Measurements from ENCODE around the gene CNTNAP2. TPM values are rescaled to one million over a fixed set of nuclear protein-coding genes. Genes with fewer than 3 reads are reported as not detected.
"Not testable (repeated sequence)": the region's sequence is repeated elsewhere in the genome, so short reads cannot be mapped to it uniquely, and the experiment has no call there.

The CNTNAP2 gene
- total and polyA plus RNA-seq, 2 of the 8 experiments (the other 6 are each of a cell fraction or from before 2014, with no cell fraction given): 27.9 to 71.0 TPM

GRCh38 chr7:148331456-148331855, 2214.9 kb downstream of the CNTNAP2 start:
- Histone ChIP-seq H3K9ac (replicated peaks in 1 of 4; ENCODE audit: extremely low read depth in 1 of 4, low read depth in 3 of 4, low read length in 3 of 4) (peak overlapping the region in 1 of 4 experiments; percentile 71; a peak in 1 of 7 replicates), H3K9me3 (ENCODE audit: insufficient read depth in 2 of 2, low read depth in 1 of 2, low read length in 1 of 2) (peaks cover 2 to 18% of the 10 kb centered on the region in 2 experiments; a peak in 2 of 4 replicates), H3K4me1 (replicated peaks in 1 of 4; ENCODE audit: control insufficient read depth in 3 of 4, insufficient read depth in 4 of 4, low read length in 3 of 4) (peaks cover 0 to 13% (median 10%) of the 10 kb centered on the region in 4 experiments; a peak in 5 of 7 replicates), H2AK5ac (ENCODE audit: low read depth, low read length) (peak overlapping the region; percentile 100), H3K23me2 (ENCODE audit: low read depth, low read length) (peaks cover 20% of the 10 kb centered on the region; the same call in 1 of the 2 replicates)
- DNase-seq (ENCODE audit: low read depth in 1 of 2, low spot score in 2 of 2); H2BK20ac ChIP-seq (ENCODE audit: low read length); H3K4ac ChIP-seq (replicated peaks; ENCODE audit: insufficient read length, low read depth, low read length); H3K4me2 ChIP-seq (ENCODE audit: insufficient read depth in 1 of 2, low read depth in 2 of 2, low read length in 2 of 2); H2BK120ac ChIP-seq (replicated peaks; ENCODE audit: low read depth, low read length); H3K36me3 ChIP-seq (ENCODE audit: control insufficient read depth in 2 of 4, insufficient read depth in 4 of 4, low read length in 3 of 4); H3K4me3 ChIP-seq (ENCODE audit: extremely low read depth in 1 of 4, insufficient read depth in 2 of 4, low read depth in 3 of 4, low read length in 4 of 4); H4K5ac ChIP-seq (ENCODE audit: insufficient read length, low read depth, low read length); H4K8ac ChIP-seq (ENCODE audit: extremely low read depth, insufficient read depth, low read length); H4K91ac ChIP-seq (replicated peaks; ENCODE audit: insufficient read length, low read length); H3K79me1 ChIP-seq (ENCODE audit: low read depth, low read length); H3K14ac ChIP-seq (ENCODE audit: insufficient read length); H3K18ac ChIP-seq (ENCODE audit: extremely low read depth, low read length); H2BK15ac ChIP-seq (ENCODE audit: low read length); H3K79me2 ChIP-seq (ENCODE audit: control insufficient read depth in 1 of 2, insufficient read depth in 2 of 2, low read length in 2 of 2); H2AFZ ChIP-seq (ENCODE audit: low read length); H2BK5ac ChIP-seq (ENCODE audit: low read depth, low read length); H3K23ac ChIP-seq (ENCODE audit: insufficient read length); H4K20me1 ChIP-seq (replicated peaks in 1 of 2; ENCODE audit: control insufficient read depth in 1 of 2, insufficient read depth in 2 of 2, low read length in 2 of 2); H3K56ac ChIP-seq (replicated peaks; ENCODE audit: insufficient read length, low read depth, low read length); H3K27ac ChIP-seq (ENCODE audit: low read depth, low read length); H3K27me3 ChIP-seq (replicated peaks in 1 of 4; ENCODE audit: control insufficient read depth in 3 of 4, extremely low read depth in 1 of 4, insufficient read depth in 3 of 4, low read length in 3 of 4); H2BK12ac ChIP-seq (ENCODE audit: low read depth, low read length): not testable (repeated sequence)
- peak; percentile 93 for FAIRE-seq
- WGBS, 2 experiments (ENCODE audit: extremely low coverage in 1 of 2, insufficient coverage in 1 of 2, insufficient read length in 1 of 2, insufficient replicate concordance in 2 of 2, low coverage in 1 of 2, low lambda C conversion rate in 2 of 2, missing lambda C conversion rate in 1 of 2): 70 to 100% methylated on average over 10 to 11 of the region's 11 CpGs
- CTCF ChIA-PET (ENCODE audit: partially characterized antibody): interaction anchor here (0.6 to 0.7 kb wide), 2 partner anchors 12 to 52 kb away, joined by 3 read pairs; no protein-coding TSS in a partner anchor
- POLR2A ChIA-PET (ENCODE audit: partially characterized antibody): interaction anchor here (0.7 kb wide), 1 partner anchor 9 kb away, joined by 3 read pairs; no protein-coding TSS in a partner anchor
